GM12892 (cell line): Measurements from ENCODE around the gene F2.
A peak's percentile ranks its signal among the peaks of the same experiment; 100 is the strongest.

ENCODE experiments used
- DNase-seq: peaks from one replicate; pipeline ENCODE4 v3.0.0; 2011; ENCODE audit not compliant: insufficient read length
- FAIRE-seq: peaks from 2 replicates; lab custom pipeline; 2011; peaks lifted over from hg19 to GRCh38; lab: Jason Lieb, UNC
- POLR2A ChIP-seq: IDR thresholded peaks from 2 replicates; pipeline ENCODE4 v1.6.1; 2011; ENCODE audit warnings: low read depth, low read length, control low read depth
- POLR2AphosphoS5 ChIP-seq: IDR thresholded peaks from 2 replicates; pipeline ENCODE4 v1.6.1; 2011; ENCODE audit warnings: low read depth, low read length, control low read depth
- TAF1 ChIP-seq: IDR thresholded peaks from 2 replicates; pipeline ENCODE4 v1.6.1; 2011; ENCODE audit warnings: low read depth, mild to moderate bottlenecking, control low read depth, low read length, borderline replicate concordance

F2 gene

GRCh38 chr11:46725338-46726205, 6.6 kb downstream of the F2 start:
- no peak for DNase-seq
- no peak for FAIRE-seq
- TF ChIP-seq POLR2AphosphoS5 (no peak), POLR2A (no peak), TAF1 (no peak)

GRCh38 chr11:46726206-46726862, 7.3 kb downstream of the F2 start:
- TF ChIP-seq POLR2AphosphoS5 (no peak), POLR2A (no peak), TAF1 (no peak)
- no peak for FAIRE-seq
- no peak for DNase-seq

GRCh38 chr11:46727952-46728658, 9.1 kb downstream of the F2 start:
- TF ChIP-seq POLR2AphosphoS5 = no peak
- FAIRE-seq (no peak), DNase-seq (no peak)

GRCh38 chr11:46728659-46729040, 9.6 kb downstream of the F2 start:
- DNase-seq (no peak), FAIRE-seq (no peak)
- TF ChIP-seq POLR2AphosphoS5 (no peak), POLR2A (no peak), TAF1 (no peak)

- TF ChIP-seq TAF1 (no peak), POLR2A (no peak), POLR2AphosphoS5 (no peak)
- no peak for DNase-seq
- no peak for FAIRE-seq
Measured at GRCh38 chr11:46729110-46730027, 10.4 kb downstream of the F2 start.

GRCh38 chr11:46731545-46731944, 12.5 kb downstream of the F2 start:
- peak; percentile 17 for FAIRE-seq
- DNase-seq = no peak
- TF ChIP-seq TAF1 (no peak), POLR2AphosphoS5 (no peak), POLR2A (no peak)

- TF ChIP-seq POLR2A (no peak), TAF1 (no peak), POLR2AphosphoS5 (no peak)
- FAIRE-seq (no peak), DNase-seq (no peak)
Measured at GRCh38 chr11:46733234-46733633, 14.2 kb downstream of the F2 start.

GRCh38 chr11:46736146-46736545, 17.1 kb downstream of the F2 start:
- DNase-seq (no peak), FAIRE-seq (no peak)
- no peak for TF ChIP-seq TAF1
- no peak for TF ChIP-seq POLR2A
- no peak for TF ChIP-seq POLR2AphosphoS5

- DNase-seq (no peak), FAIRE-seq (no peak)
- TF ChIP-seq POLR2AphosphoS5 (no peak), TAF1 (no peak), POLR2A (no peak)
Measured at GRCh38 chr11:46736615-46737014, 17.6 kb downstream of the F2 start.

GRCh38 chr11:46737699-46738098, 18.7 kb downstream of the F2 start:
- FAIRE-seq (no peak), DNase-seq (no peak)
- TF ChIP-seq POLR2A (no peak), TAF1 (no peak), POLR2AphosphoS5 (no peak)

- no peak for TF ChIP-seq TAF1
- TF ChIP-seq POLR2AphosphoS5 = no peak
- TF ChIP-seq POLR2A = no peak
- DNase-seq (no peak), FAIRE-seq (no peak)
Measured at GRCh38 chr11:46738887-46739286, 19.9 kb downstream of the F2 start.
